Thyroid gland (tissue), 4 donors: Measurements from ENCODE around the gene HYAL2. TPM values are rescaled to one million over a fixed set of nuclear protein-coding genes. Genes with fewer than 3 reads are reported as not detected.
A peak's percentile ranks its signal among the peaks of the same experiment; 100 is the strongest.
"Not testable (repeated sequence)": the region's sequence is repeated elsewhere in the genome, so short reads cannot be mapped to it uniquely, and the experiment has no call there.

Experiments used
- DNase-seq, 2 donors: peaks; one replicate each; pipeline ENCODE4 v3.0.0-alpha.2; 2019
- H3K27ac ChIP-seq, 3 donors: fragments of 200-600 bp; sonication (generic); 1 replicate in 2 of 3; 2 replicates in 1 of 3; pipeline ENCODE4 v1.5.1; 2016 to 2019; ENCODE audit warnings: mild to moderate bottlenecking in 1 of 3, moderate library complexity in 1 of 3
- H3K27me3 ChIP-seq: fragments of 200-600 bp; sonication (generic); one replicate; pipeline ENCODE4 v1.5.1; 2019
- H3K36me3 ChIP-seq, 2 donors: fragments of 200-600 bp; sonication (generic); one replicate each; pipeline ENCODE4 v1.5.1; 2016 to 2019
- H3K4me1 ChIP-seq, 2 donors: fragments of 200-600 bp; sonication (generic); one replicate each; pipeline ENCODE4 v1.5.1; 2017 to 2019
- H3K4me3 ChIP-seq, 3 donors: fragments of 200-600 bp; sonication (generic); replicated peaks in 1 of 3; 1 replicate in 2 of 3; 2 replicates in 1 of 3; pipeline ENCODE4 v1.5.1; 2016; ENCODE audit warnings: mild to moderate bottlenecking in 1 of 3
- H3K9me3 ChIP-seq: fragments of 200-600 bp; sonication (generic); one replicate; pipeline ENCODE4 v1.5.1; 2017
- POLR2A ChIP-seq, 2 donors: fragments of 450-650 bp; IDR thresholded peaks; one replicate each; pipeline ENCODE4 v1.6.1; 2017; ENCODE audit warnings: antibody characterized with exemption in 2 of 2, mild to moderate bottlenecking in 2 of 2, moderate library complexity in 1 of 2
- WGBS, 2 donors: methylation state at CpG; one replicate each; pipeline ENCODE4 v1.1.5; 2017; 5-methylcytosine and 5-hydroxymethylcytosine counted together
- intact Hi-C: fragments of 100-400 bp; cut with DNase I; formaldehyde crosslinking; loops from one replicate; pipeline ENCODE4 v1.15.1; 2023
- total RNA-seq, 4 donors: library from RNA; depleted of rRNA; stranded (reverse); fragments of >200 nt; gene quantifications; one replicate each; pipeline ENCODE4 v1.2.3, GENCODE V29; 2016
- TF ChIP-seq, protein P1 (sequence below), 6 experiments: fragments of 200-600 bp in 3 of 6; fragments of 450-650 bp in 3 of 6; sonication (generic) in 3 of 6; IDR thresholded peaks; one replicate each; pipeline ENCODE4 v1.5.1; 2016 to 2019; ENCODE audit warnings: antibody characterized with exemption in 6 of 6, mild to moderate bottlenecking in 2 of 6, inconsistent platforms in 1 of 6, moderate library complexity in 1 of 6

The HYAL2 gene
- total RNA-seq, 4 donors from 2014 or later: 133 to 206 (median 158) TPM

DNA sequence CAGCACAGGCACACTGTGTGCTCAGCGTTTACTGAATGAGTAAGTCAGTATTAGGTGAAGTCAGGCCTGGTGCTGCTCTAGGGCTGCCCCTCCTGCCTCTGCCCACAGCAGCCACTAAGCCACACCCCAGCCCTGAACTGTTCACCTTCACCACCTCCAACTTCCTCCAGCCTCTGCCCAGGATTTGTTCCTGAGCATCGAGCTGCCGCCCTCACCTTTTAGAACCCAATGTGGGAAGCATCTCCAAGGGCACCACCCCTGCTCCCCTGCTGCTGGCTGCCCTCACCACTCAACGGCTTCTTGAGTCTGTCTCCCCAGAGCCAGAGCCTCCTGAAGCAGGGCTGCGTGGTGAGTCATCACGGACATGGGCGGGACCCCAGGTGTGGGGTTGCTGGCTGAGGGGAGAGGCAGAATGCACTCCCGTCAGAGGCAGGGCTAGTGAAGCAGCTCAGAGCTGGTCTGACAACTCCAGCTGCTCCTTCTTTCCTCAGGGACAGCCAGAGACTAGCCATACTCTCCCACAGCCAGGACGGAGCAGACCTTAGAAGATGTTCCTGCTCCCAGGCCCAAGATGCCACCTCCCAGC is 5.8 kb downstream of the HYAL2 start:
- peak; percentile 43 to 60 for TF ChIP-seq POLR2A (IDR thresholded peaks at IDR 0.05)
- TF ChIP-seq, protein P1, sequence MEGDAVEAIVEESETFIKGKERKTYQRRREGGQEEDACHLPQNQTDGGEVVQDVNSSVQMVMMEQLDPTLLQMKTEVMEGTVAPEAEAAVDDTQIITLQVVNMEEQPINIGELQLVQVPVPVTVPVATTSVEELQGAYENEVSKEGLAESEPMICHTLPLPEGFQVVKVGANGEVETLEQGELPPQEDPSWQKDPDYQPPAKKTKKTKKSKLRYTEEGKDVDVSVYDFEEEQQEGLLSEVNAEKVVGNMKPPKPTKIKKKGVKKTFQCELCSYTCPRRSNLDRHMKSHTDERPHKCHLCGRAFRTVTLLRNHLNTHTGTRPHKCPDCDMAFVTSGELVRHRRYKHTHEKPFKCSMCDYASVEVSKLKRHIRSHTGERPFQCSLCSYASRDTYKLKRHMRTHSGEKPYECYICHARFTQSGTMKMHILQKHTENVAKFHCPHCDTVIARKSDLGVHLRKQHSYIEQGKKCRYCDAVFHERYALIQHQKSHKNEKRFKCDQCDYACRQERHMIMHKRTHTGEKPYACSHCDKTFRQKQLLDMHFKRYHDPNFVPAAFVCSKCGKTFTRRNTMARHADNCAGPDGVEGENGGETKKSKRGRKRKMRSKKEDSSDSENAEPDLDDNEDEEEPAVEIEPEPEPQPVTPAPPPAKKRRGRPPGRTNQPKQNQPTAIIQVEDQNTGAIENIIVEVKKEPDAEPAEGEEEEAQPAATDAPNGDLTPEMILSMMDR (IDR thresholded peaks at IDR 0.05): no peak
- peak overlapping the region; percentile 62 to 98 (median 73) for H3K27ac ChIP-seq
- H3K4me1 ChIP-seq: peaks cover 36 to 66% of the 10 kb centered on the region in 2 donors
- WGBS, 2 donors: 48 to 53% methylated on average over 4 to 8 of the region's 9 CpGs
- peak; percentile 91 for DNase-seq
- H3K36me3 ChIP-seq: peaks cover 7 to 21% of the 10 kb centered on the region in 2 donors
- no peak overlapping the region for H3K4me3 ChIP-seq
- H3K27me3 ChIP-seq: no peaks in the 10 kb centered on the region
- no peaks in the 10 kb centered on the region for H3K9me3 ChIP-seq
- intact Hi-C loops: no loop called here

DNA sequence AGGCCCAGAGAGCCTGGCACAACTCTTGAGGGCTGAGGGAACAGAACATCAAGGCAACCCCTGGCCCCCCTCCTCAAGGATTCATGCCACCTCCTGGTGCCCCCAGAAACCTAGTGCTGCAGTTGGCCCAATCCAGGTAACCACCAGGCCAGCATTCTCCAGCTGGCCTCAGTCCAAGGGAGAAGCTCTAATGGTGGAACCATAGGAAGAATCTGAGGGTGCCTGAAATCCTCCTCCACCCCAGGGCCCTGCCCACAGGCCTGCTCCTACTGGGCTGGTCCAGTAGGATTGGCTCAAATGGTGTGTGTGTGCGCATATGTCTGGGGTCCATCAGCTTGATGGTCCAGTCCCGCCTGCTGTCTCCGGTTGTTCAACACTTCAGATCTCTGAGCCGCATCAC is 7.7 kb downstream of the HYAL2 start:
- DNase-seq: no peak
- H3K9me3 ChIP-seq: no peaks in the 10 kb centered on the region
- intact Hi-C loops: no loop called here
- peak overlapping the region in 2 of 3 donors; percentile 38 to 52 for H3K27ac ChIP-seq
- no peak overlapping the region for H3K4me3 ChIP-seq
- H3K4me1 ChIP-seq: peaks cover 27 to 67% of the 10 kb centered on the region in 2 donors
- 100% methylated on average over 4 of the region's 4 CpGs for WGBS, 2 donors
- no peaks in the 10 kb centered on the region for H3K27me3 ChIP-seq
- H3K36me3 ChIP-seq: peaks cover 7 to 21% of the 10 kb centered on the region in 2 donors
- TF ChIP-seq, protein P1 (IDR thresholded peaks at IDR 0.05): no peak
- no peak for TF ChIP-seq POLR2A (IDR thresholded peaks at IDR 0.05)

DNA sequence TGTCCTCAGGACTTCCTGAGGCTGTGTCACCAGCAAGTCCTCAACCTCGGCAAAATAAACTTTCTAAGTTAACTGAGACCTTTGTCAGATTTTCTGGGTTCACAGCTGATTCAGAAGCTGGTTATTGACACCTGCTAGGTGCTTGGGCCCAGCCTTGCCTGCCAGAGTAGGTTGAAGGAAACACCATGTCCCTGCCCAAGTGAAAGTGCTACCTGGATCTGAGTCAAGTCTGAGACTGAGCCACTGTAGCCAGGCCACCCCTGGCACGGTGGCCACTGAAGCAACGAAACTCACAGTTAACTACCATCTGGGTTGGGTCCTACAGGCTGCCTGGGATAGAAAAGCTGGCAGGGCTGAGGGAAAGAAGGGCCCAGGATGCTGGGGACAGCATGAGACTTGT is 8.2 kb downstream of the HYAL2 start:
- peak overlapping the region in 2 of 3 donors; percentile 38 to 52 for H3K27ac ChIP-seq
- peaks cover 7 to 20% of the 10 kb centered on the region in 2 donors for H3K36me3 ChIP-seq
- 40 to 50% methylated on average over 3 of the region's 3 CpGs for WGBS, 2 donors
- peaks cover 26 to 67% of the 10 kb centered on the region in 2 donors for H3K4me1 ChIP-seq
- no peak overlapping the region for H3K4me3 ChIP-seq
- no peaks in the 10 kb centered on the region for H3K27me3 ChIP-seq
- no peaks in the 10 kb centered on the region for H3K9me3 ChIP-seq
- intact Hi-C loops: no loop called here
- no peak for TF ChIP-seq POLR2A (IDR thresholded peaks at IDR 0.05)
- TF ChIP-seq, protein P1 (IDR thresholded peaks at IDR 0.05): no peak
- DNase-seq: peak; percentile 72 to 73

DNA sequence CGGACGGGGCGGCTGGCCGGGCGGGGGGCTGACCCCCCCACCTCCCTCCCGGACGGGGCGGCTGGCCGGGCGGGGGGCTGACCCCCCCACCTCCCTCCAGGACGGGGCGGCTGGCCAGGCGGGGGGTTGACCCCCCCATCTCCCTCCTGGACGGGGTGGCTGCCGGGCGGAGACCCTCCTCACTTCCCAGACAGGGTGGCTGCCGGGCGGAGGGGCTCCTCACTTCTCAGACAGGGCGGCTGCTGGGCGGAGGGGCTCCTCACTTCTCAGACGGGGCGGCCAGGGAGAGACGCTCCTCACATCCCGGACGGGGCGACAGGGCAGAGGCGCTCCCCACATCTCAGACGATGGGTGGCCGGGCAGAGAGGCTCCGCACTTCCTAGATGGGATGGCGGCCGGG is 10.5 kb downstream of the HYAL2 start:
- H3K27ac ChIP-seq, H3K4me3 ChIP-seq, DNase-seq, H3K36me3 ChIP-seq, H3K9me3 ChIP-seq, H3K27me3 ChIP-seq, intact Hi-C loops: not testable (repeated sequence)
- WGBS, 2 donors: 80% methylated on average over 2 of the region's 32 CpGs; no CpG with 5 or more reads in 1 of the 2 donors
- peaks cover 14 to 47% of the 10 kb centered on the region in 2 donors for H3K4me1 ChIP-seq

DNA sequence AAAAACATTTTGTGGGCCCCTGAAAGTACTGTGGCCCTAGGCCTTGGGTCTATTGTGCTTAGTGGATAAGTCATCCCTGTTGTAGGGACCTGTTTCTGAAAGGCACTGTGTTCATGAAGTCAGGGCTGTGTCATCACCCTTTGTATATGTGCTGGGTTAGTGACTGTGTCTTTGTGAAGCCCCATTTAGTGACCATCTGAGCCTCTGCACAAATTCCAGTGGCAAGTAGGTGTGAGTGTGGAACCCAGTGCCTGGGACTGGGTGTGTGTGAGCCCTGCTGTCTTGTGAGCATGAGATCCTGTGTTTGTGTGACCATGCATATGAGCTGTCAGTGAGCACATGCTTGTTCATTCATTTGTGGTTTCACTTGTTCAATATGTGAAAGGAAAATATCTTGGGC is 17.9 kb downstream of the HYAL2 start:
- Histone ChIP-seq H3K9me3 (no peaks in the 10 kb centered on the region), H3K36me3 (no peaks in the 10 kb centered on the region), H3K27me3 (no peaks in the 10 kb centered on the region), H3K27ac (no peak overlapping the region), H3K4me3 (no peak overlapping the region), H3K4me1 (peaks cover 20 to 28% of the 10 kb centered on the region in 2 donors)
- DNase-seq: no peak
- intact Hi-C loops: no loop called here
- TF ChIP-seq POLR2A (IDR thresholded peaks at IDR 0.05): no peak
- TF ChIP-seq, protein P1 (IDR thresholded peaks at IDR 0.05): no peak
